ENCODE data around the gene LCT. TPM values are rescaled to one million over a fixed set of nuclear protein-coding genes. Genes with fewer than 3 reads are reported as not detected.

LCT gene
- total and polyA plus RNA-seq, 2 experiments from 2014 or later, result not detected

GRCh38 chr2:135782231-135782630 lies 54.8 kb downstream of the LCT start:
- Mint-ChIP-seq H3K36me3 (ENCODE audit: low read depth) (peaks cover 87% of the 10 kb centered on the region), H3K27ac (no peak overlapping the region), H3K9me3 (peaks cover 3% of the 10 kb centered on the region; the same call in 2 of the 3 replicates), H3K4me3 (no peak overlapping the region), H3K4me1 (peaks cover 16% of the 10 kb centered on the region), H3K27me3 (ENCODE audit: insufficient read depth, low read depth, poor library complexity) (peaks cover 5% of the 10 kb centered on the region)
- DNase-seq (ENCODE audit: low spot score) (no peak), ATAC-seq (no peak)
- Histone ChIP-seq H3K79me2 (replicated peaks; ENCODE audit: insufficient read depth) (no peaks in the 10 kb centered on the region), H3K4me3 (no peak overlapping the region), H3K9me2 (ENCODE audit: insufficient read depth) (no peaks in the 10 kb centered on the region), H3K4me2 (no peak overlapping the region), H3K27ac (ENCODE audit: low read depth) (no peak overlapping the region), H3K4me1 (ENCODE audit: insufficient read depth) (peaks cover 7% of the 10 kb centered on the region; the same call in 1 of the 2 replicates), H2AFZ (no peak overlapping the region), H3F3A (replicated peaks; ENCODE audit: low read depth) (0 out of 2 replicates have a peak, but pooled peaks cover 5% of the 10 kb centered on the region), H3K27me3 (ENCODE audit: insufficient read depth) (no peaks in the 10 kb centered on the region), H4K20me1 (replicated peaks; ENCODE audit: insufficient read depth) (peaks cover 5% of the 10 kb centered on the region; the same call in 1 of the 2 replicates), H3K36me3 (ENCODE audit: insufficient read depth) (peaks cover 41% of the 10 kb centered on the region)
- TF ChIP-seq JUNB (IDR thresholded peaks at IDR 0.05; ENCODE audit: unreplicated experiment) (no peak), CTCF (conservative IDR thresholded peaks at IDR 0.05; ENCODE audit: low read depth in 2 of 2) (no peak), REST (IDR thresholded peaks at IDR 0.05; ENCODE audit: unreplicated experiment) (no peak), NANOG (IDR thresholded peaks at IDR 0.05; ENCODE audit: borderline replicate concordance) (no peak), CREB1 (CRISPR knock-in tag; IDR thresholded peaks at IDR 0.05; ENCODE audit: low read depth) (no peak), ZNF462 (CRISPR knock-in tag; IDR thresholded peaks at IDR 0.05) (no peak), ZNF331 (CRISPR knock-in tag; IDR thresholded peaks at IDR 0.05; ENCODE audit: low read depth) (no peak), POLR2AphosphoS5 (IDR thresholded peaks at IDR 0.05; ENCODE audit: low read depth) (no peak), ZNF114 (CRISPR knock-in tag; IDR thresholded peaks at IDR 0.05) (no peak), ETS1 (IDR thresholded peaks at IDR 0.05) (no peak), EZH2phosphoT487 (IDR thresholded peaks at IDR 0.05; ENCODE audit: unreplicated experiment) (no peak), EZH2 (IDR thresholded peaks at IDR 0.05; ENCODE audit: low read depth, unreplicated experiment) (no peak), STAT1 (IDR thresholded peaks at IDR 0.05; ENCODE audit: unreplicated experiment) (no peak)

Data from GM23338 (cell line).